ENCODE results near the gene IPO5.
"Not testable (repeated sequence)": the region's sequence is repeated elsewhere in the genome, so short reads cannot be mapped to it uniquely, and the experiment has no call there.

The IPO5 gene

DNA sequence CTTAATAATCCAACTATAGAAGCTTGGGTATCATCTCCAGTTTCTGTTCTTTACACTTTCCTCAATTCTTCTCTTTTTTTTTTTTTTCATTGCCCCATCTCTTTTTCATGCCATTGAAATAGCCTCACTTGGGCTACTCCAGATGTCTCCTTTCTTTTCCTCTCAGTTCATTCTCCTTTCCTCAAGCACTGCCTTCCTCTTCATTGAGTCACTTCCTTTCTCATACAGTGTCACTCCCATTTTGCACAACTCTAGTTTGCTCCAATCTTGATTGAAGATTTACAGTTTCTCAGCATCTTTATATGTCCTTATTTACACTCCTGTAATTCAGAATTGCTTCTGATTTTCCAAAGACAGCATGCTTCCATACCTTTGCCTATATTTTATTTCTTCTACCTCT, 61.3 kb downstream of the IPO5 start:
- DNase-seq (ENCODE audit: low read depth), result no peak

DNA sequence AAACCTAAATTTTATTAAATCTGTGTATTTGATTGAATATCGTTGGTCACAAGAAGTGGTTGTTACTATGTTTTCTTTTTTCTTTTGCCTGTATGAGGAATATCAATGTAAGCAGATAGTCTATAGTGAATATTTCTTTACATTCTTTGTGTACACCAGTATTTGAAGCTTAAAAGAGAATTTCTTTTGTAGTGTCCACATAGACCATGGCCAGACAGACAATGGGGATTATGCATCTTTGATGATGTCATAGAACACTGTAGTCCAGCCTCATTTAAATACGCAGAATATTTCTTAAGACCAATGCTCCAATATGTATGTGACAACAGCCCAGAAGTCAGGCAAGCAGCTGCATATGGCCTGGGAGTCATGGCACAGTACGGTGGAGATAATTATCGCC, 64.8 kb downstream of the IPO5 start:
- no peak for DNase-seq (ENCODE audit: low read depth)

DNA sequence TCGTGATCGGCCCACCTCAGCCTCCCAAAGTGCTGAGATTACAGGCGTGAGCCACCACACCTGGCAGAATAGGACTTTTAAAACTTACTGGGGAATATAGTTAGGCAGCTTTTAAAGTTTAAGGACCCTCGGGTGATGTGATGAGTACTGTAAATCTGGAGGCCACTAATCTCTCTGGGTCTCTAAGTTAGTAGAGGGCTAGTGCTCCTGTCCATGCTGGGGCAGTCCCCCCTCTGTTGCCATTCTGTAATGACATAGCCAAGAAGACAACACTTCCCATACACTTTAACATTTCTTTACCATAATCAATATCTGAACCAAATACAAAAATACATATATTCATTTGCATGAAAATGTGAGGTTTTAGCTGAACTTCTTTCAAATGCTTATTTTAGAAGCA, 65.7 kb downstream of the IPO5 start:
- DNase-seq (ENCODE audit: low read depth), result no peak

DNA sequence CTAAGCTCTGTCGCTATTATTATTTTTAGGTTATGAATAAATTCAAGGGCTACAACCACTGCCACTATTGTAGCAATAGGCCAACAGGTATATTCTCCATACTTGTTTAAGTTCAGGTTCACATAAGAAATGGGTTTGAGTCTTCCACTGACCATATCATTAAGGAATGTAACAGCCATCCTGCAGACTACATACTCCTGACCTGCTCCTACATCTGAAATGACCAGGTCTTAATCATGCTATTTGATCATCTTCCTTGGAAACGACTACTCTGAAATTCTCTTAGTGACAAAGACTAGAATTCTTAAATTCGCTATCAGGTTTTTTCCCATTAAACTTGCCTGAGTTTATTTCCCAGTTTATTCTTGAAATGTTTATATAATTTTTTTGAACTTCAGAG, 66.8 kb downstream of the IPO5 start:
- DNase-seq (ENCODE audit: low read depth), result no peak

DNA sequence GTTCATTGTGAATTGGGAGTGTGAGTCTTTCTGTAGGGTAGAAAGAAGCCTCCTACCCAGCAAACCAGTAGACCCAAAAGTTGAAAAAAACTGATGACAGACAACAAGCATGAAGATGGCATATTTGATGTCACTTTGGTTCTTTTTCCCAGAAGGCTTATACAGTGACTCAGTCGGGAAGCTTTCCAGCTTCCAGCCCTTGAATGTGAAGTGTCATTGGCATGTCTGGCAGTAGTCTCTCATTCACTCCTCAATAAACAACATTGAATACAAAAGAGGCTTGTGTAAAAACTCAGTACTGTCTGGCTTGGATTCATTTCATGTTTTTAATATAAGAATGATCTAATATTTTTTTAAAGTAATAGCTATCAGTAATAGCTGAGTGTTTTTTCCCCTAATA, 68.7 kb downstream of the IPO5 start:
- DNase-seq (ENCODE audit: low read depth), result no peak

DNA sequence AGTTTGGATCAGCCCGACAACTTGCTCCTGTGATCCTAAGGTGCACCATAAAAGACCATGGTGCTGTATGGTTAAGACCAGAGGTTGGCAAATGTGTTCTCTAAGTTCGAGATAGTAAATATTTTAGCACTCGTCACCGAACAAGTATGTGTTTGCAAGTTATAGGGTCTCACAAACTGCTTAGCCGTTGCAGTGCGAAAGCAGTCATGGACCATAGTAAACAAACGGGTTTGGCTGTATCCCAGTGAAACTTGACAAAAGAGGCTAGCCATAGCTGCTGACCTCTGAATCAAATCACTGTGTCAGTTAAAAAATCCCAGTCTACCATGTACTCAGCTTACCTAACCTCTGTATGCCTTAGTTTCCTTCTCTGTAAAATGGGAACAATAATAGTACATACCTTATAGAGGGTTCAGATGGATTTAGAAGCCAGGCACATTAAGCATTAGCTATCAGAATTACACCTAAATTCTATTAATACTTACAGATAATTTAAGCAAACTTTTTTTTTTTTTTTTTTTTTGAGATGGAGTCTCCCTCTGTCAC, 72.1 kb downstream of the IPO5 start:
- no peak for DNase-seq (ENCODE audit: low read depth)

DNA sequence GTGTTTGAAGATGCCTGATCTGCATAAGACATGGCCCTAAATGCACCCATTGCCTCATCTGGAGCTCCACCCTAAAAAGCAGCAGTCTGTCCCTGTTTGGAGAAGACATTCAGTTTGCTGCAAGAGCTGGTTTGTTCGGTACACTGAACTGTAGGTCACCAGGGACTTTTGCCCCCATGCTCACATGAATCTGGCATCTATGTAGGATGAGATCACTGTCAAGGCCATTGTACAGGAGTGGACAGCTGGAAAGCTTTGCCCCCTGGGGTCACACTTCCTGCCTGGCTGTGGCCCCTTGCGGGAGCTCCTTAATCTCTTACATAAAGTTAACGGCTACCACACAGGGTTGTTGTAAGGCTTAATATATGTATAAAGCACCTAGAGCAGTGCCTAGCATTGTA, 73.0 kb downstream of the IPO5 start:
- no peak for DNase-seq (ENCODE audit: low read depth)

DNA sequence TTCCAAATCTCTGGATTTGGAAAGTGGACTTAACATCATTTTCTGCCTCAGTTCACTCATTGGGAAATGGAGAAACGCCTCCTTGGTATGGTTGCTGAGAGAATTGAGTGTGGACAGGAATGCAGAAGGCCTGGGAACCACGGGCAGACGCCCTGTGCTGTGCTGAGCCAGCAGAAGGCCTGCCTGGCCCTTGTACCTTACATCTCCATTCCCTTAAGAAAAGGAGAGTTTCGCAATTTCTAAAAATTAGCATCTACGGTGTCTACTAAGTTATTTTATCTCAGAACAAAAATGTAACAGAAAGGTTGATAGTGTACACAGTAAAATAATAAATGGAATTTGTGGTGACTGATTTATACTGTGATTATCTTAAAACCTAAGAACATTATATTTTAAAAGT, 78.7 kb downstream of the IPO5 start:
- no peak for DNase-seq (ENCODE audit: low read depth)

DNA sequence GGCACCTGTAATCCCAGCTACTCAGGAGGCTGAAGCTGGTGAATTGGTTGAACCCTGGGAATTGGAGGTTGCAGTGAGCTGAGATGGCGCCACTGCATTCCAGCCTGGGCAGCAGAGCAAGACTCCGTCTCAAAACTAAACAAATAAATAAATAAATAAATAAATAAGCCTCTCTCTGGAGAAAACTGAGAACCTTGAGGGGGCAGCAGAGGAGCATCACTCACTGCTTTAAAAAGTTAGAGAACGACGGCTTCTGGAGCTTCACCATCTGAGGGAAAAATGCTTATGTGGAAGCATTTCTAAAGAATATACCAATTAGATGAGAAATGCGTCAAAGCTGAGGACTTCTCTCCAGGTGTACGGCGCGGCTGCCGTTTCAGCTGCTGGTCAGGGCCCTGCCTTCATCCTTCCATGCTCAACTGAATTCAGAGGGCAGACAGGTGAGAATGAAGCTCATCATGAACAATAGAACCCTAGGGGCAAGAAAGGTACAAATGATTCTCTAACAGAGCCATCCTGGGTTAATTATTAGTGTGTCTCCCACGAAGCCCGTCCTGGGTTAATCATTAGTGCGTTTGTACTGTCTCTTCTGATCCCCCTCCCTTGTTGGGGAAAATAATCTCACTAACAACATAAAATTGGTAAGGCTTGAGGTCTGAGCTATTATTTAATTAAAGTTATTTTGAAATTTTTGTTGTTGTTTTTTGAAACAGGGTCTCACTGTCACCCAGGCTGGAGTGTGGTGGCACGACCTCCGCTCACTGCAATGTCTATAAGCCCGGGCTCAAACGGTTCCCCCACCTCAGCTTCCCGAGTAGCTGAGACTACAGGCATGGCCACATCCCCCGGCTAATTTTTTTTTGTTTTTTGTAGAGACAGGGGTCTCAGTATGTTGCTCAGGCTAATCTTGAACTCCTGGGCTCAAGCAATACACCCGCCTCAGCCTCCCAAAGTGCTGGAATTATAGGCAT, 80.1 kb downstream of the IPO5 start:
- no peak for DNase-seq (ENCODE audit: low read depth)

DNA sequence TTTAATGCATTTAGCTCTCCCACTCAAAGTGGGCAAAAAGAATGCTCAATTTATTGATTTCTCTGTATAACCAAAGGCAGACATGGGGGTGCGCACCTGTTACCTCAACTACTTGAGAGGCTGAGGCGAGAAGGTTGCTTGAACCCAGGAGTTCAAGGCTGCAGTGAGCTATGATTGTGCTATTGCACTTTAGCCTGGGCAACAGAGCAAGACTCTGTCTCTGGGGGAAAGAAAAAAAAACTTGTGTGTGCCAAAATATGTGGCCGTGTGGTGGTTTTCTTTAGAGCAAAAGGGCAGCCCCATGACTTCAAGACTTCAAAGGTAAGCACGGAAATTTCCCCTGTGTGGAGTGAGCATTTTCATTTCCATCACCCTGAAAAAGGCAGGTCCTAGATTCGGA, 81.9 kb downstream of the IPO5 start:
- DNase-seq (ENCODE audit: low read depth), result no peak

DNA sequence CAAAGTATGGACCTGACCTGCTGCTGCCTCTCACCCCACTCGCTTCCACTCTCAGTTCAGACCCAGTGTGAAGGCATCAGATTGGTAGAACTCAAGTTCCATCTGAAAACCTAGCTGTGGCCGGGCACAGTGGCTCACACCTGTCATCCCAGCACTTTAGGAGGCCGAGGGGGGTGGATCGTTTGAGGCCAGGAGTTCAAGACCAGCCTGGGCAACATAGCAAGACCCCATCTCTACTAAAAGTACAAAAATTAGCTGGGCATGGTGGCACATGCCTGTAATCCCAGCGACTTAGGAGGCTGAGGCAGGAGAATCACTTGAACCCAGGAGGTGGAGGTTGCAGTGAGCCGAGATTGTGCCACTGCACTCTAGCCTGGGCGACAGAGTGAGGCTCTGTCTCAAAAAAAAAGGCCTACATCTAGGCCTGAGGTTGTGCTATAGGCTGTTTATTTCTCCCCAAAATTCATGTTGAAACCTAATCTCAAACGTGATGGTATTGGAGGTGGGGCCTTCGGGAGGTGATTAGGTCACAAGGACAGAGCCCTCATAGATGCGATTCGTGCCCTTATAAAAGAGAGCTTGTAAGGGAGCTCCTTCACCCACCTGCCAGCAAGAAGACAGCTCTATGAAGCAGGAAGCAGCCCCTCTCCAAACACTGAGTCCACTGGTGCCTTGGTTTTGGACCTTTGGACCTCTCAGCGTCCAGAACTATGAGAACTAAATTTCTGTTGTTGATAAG, 83.3 kb downstream of the IPO5 start:
- DNase-seq (ENCODE audit: low read depth), result not testable (repeated sequence)

DNA sequence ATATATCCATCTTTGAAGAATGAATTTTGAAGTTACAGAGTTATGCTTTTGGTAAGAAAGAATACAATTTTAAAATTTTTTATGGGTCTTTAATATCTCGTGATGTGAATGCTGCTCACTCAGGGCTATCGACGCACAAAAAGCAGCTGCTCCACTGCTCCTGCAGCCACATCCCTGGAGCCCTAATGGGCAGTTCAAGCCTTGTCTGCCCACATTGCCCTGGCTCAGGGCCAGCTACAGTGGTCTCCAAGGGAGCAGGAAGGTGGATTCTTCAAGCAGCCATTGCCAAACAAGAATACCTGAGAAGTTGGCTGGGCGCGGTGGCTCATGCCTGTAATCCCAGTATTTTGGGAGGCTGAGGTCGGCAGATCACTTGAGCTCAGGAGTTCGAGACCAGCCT, 85.8 kb downstream of the IPO5 start:
- no peak for DNase-seq (ENCODE audit: low read depth)

DNA sequence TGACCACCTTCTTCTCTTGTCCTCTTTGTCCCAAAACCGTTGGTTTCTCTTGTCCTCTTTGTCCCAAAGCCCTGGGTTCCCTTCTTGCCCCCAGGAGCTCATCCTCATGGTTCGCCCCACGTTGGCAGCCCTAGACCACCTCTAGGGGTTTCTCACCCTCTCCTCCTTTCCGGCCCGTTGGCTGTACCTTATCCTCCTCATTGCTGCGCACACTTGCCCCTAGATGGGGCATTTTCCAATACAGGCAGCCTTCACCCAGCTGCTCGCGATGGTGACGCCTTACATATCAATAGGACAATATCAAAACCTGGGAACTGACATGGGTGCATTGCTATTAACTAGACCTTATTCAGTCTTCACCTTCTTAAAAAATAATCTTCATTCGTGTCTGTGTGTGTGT, 86.5 kb downstream of the IPO5 start:
- no peak for DNase-seq (ENCODE audit: low read depth)

DNA sequence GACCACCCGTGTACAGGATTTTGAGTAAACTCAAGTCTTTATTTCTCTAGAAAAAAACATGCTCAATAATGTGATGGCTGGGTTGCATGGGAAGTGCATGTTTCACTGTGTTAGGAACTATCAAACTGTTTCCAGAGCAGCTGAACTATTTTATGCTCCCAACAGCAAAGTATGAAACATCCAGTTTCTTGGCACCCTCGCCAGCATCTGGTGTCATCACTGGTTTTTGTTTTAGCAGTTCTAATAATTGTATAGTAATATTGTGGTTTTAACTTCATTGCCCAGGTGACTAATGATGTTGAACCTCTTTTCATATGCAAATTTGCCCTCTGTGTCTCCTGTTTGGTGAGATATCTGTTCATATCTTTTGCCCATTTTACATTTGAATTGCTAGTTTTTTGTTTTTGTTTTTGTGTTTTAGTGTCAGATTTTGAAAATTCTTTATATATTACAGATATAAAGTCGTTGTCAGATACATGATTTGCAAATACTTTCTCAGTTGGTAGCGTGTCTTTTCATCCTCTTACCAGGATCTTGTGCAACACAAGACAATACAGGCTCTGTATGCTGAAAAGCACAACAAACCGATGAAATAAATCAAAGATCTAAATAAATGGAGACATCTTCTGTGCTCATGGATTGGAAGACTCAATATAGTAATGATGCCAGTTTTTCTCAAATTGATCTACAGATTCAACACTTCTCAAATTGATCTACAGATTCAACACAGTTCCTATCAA, 87.8 kb downstream of the IPO5 start:
- DNase-seq (ENCODE audit: low read depth), result no peak

DNA sequence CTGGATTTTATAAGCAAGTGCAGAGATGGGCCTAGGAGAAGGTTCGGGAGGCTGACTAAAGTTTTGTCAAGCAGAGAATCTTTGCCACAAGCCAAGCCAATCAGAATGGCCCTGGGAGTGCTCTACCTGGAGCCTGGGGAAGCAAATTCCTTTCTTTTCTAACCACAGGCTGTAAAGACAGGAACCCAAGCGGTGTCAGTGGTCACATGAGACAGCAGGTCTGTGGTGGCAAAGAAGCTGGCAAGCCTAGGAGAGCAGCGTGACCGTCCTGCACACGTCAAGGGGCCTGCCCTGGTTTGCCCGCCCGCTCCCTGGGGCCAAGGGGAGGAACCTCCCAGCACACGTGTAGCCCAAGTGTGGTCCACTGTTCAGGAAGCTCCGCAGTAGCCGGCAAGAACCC, 90.8 kb downstream of the IPO5 start:
- no peak for DNase-seq (ENCODE audit: low read depth)

DNA sequence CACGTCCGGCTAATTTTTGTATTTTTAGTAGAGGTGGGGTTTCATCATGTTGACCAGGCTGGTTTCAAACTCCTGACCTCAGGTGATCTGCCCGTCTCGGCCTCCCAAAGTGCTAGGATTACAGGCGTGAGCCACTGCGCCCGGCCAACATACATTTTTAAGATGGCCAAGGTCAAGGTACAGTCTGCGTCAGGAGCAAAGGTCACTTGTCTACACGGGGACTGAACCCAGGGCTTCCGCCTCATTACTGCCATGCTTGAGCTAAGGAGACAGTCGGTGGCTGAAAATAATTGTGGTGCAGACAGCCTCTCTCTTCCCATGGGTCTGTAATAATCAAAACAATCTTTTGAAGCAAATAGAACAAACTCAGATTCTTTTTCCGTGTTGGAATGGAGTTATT, 94.3 kb downstream of the IPO5 start:
- DNase-seq (ENCODE audit: low read depth), result not testable (repeated sequence)

DNA sequence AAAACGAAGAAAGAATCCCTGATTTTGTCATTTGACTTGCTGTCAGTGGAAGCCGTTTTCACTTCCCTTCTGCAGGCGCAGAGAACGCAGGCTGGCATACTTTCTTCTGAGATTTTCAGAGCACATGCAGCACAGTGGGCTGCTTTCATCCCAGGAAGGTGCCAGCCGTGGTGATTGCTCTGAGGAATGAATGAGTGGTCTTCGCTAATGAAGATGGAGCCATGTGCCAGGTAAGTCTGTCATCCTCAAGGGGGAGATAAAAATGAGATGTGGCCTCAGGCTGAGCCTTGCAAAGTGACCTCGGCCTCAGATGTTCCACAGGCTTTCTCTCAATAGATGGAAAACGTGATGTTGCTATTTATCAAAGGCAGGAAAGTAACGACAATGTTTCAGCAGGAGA, 94.8 kb downstream of the IPO5 start:
- no peak for DNase-seq (ENCODE audit: low read depth)

DNA sequence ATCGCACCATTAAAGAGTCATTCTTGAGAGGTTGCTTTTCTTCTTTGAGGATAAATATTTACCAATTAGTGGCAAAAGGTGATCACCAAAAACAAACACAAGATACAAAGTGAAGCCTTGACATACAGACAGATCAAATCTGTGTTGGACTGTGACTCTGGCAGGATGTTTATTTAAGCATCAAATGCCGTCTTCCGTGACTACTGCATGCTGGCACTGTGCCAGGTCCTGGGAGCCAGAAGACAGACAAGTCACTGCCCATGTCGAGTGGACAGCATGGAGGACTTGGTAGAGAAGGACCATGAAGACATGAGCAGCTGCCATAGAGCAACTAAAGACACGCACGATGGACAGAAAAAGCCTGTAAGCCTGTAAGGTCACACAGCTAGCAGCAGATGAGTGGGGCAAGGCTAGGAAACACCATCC, 96.6 kb downstream of the IPO5 start:
- no peak for DNase-seq (ENCODE audit: low read depth)

DNA sequence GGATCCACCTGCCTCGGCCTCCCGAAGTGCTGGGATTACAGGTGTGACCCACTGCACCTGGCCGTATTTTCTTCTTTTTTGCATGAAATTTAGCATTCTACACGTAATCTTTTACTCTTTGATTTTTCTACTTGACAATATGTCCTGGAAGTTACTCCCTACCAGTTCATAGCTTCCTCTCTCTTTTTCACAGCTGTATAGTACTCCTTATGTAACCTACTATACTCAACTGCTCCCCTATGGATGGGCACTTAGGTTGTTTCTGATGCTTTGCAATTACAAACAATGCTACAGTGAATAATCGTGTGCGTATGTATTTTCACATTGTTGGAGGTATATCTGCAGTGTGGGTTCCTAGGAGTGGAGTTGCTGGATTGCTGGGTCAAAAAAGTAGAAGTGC, 98.9 kb downstream of the IPO5 start:
- no peak for DNase-seq (ENCODE audit: low read depth)

DNA sequence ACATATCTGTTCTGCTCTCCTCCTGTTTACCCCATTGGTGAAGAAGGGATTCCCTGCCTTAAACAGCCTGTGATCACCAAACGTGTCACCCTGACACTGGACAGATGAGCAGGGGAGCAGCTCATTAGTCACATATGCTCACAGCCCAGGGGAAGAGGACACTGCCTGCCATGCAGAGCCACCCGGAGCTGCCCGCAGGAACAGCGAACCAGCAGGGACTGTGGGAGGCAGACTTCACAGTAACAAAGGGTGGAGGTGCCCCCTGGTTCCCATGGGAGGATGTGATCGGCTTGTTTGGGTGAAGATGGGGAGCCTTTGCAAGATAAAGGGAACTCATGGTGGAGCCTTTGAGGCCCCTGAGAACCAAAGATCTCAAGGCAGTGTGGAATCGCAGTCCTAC, 100.8 kb downstream of the IPO5 start:
- no peak for DNase-seq (ENCODE audit: low read depth)

DNA sequence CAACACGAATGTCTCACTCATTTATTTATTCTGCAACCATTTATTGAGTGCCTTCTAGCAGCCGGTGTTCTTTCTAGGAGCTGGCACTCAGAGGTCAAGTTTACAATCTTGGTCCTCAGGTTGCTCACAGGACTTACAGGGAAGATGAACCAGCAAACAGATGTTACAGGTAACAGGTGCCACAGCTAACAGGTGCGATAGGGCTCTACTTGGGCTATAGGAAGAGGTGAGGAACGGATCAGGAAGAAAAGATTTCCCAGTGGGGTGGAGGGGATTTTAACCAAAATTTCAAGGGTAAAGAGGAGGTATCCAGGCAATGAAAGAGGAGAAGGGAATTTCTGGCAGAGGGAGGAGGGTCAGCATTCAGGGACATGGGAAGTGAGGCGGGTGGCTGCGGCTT, 102.1 kb downstream of the IPO5 start:
- DNase-seq (ENCODE audit: low read depth), result no peak

DNA sequence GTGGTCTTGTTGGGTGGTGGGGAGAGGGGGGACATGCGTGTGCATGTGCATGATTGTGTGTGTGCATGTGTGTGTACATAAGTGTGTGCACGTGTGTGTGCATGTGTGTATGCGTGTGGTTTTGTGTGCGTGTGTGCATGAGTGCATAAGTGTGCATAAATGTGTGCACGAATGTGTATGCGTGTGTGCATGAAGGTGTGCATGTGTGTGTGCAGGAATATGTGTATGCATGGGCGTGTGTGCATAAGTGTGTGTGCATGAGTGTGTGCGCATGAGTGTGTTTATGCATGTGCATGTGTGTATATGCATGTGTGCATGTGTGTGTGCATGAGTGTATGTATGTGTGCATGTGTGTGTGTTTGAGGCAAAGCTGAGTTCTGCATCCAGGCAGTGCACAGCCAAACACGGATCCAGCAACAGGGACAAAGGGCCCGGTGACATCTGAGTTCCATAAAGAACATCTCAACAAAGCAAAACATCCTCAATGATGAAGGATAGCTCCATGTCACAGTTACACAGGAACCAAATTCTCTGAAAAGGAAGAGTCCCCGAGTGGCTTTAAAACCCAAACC, 103.5 kb downstream of the IPO5 start:
- no peak for DNase-seq (ENCODE audit: low read depth)
